Loucy (cell line): ENCODE results near the gene ANXA11.

ENCODE experiments used
- H2AFZ ChIP-seq: fragments of 200-600 bp; sonication (generic); 2 replicates; pipeline ENCODE4 v1.6.0; 2016; ENCODE audit warnings: antibody characterized with exemption, mild to moderate bottlenecking, low read length, moderate library complexity
- H3F3A ChIP-seq: fragments of 200-600 bp; 2 replicates; pipeline ENCODE4 v1.6.0; 2016; ENCODE audit warnings: antibody characterized with exemption, low read depth, mild to moderate bottlenecking
- H3K27me3 ChIP-seq: fragments of 200-600 bp; sonication (generic); 2 replicates; pipeline ENCODE4 v1.6.1; 2014; ENCODE audit warnings: low read length, mild to moderate bottlenecking; ENCODE audit not compliant: insufficient read depth, poor library complexity, severe bottlenecking
- H3K36me3 ChIP-seq: fragments of 200-600 bp; sonication (generic); 2 replicates; pipeline ENCODE4 v1.6.1; 2016; ENCODE audit warnings: low read length; ENCODE audit not compliant: insufficient read depth
- H3K4me1 ChIP-seq: fragments of 200-600 bp; sonication (generic); 2 replicates; pipeline ENCODE4 v1.5.1; 2014; ENCODE audit warnings: low read length, mild to moderate bottlenecking; ENCODE audit not compliant: insufficient read depth, poor library complexity, severe bottlenecking
- H3K4me2 ChIP-seq: fragments of 200-600 bp; sonication (generic); 2 replicates; pipeline ENCODE4 v1.6.0; 2014; ENCODE audit warnings: antibody characterized with exemption, low read length, low read depth, mild to moderate bottlenecking; ENCODE audit not compliant: poor library complexity, severe bottlenecking
- H3K4me3 ChIP-seq: fragments of 200-600 bp; sonication (generic); 2 replicates; pipeline ENCODE4 v1.5.1; 2014; ENCODE audit warnings: low read length, mild to moderate bottlenecking, mixed read lengths; ENCODE audit not compliant: poor library complexity, severe bottlenecking
- H3K79me2 ChIP-seq: fragments of 200-600 bp; sonication (generic); 2 replicates; pipeline ENCODE4 v1.6.1; 2014; ENCODE audit warnings: low read length; ENCODE audit not compliant: insufficient read depth
- H3K9ac ChIP-seq: fragments of 200-600 bp; sonication (generic); 2 replicates; pipeline ENCODE4 v1.6.0; 2014; ENCODE audit warnings: mild to moderate bottlenecking, low read depth, low read length, moderate library complexity; ENCODE audit not compliant: poor library complexity, severe bottlenecking
- H3K9me2 ChIP-seq: fragments of 200-600 bp; sonication (generic); replicated peaks from 2 replicates; pipeline ENCODE4 v1.6.1; 2016; ENCODE audit warnings: low read depth, low read length, mixed read lengths
- H3K9me3 ChIP-seq: fragments of 200-600 bp; sonication (generic); 2 replicates; pipeline ENCODE4 v1.6.1; 2014; ENCODE audit warnings: mild to moderate bottlenecking, antibody characterized with exemption, low read length, low read depth; ENCODE audit not compliant: insufficient read depth
- H4K20me1 ChIP-seq: fragments of 200-600 bp; sonication (generic); 2 replicates; pipeline ENCODE4 v1.6.0; 2014; ENCODE audit warnings: antibody characterized with exemption, low read length, mild to moderate bottlenecking; ENCODE audit not compliant: insufficient read depth, poor library complexity, severe bottlenecking
- EZH2phosphoT487 ChIP-seq: fragments of 200-600 bp; IDR thresholded peaks from 2 replicates; pipeline ENCODE4 v1.6.1; 2018; ENCODE audit warnings: antibody characterized with exemption, mild to moderate bottlenecking, moderate library complexity, borderline replicate concordance
- TF ChIP-seq, protein P1 (sequence below): fragments of 200-600 bp; sonication (generic); conservative IDR thresholded peaks from 2 replicates; pipeline ENCODE4 v1.5.1; 2014; ENCODE audit warnings: mild to moderate bottlenecking, antibody characterized with exemption, low read length

The ANXA11 gene

DNA sequence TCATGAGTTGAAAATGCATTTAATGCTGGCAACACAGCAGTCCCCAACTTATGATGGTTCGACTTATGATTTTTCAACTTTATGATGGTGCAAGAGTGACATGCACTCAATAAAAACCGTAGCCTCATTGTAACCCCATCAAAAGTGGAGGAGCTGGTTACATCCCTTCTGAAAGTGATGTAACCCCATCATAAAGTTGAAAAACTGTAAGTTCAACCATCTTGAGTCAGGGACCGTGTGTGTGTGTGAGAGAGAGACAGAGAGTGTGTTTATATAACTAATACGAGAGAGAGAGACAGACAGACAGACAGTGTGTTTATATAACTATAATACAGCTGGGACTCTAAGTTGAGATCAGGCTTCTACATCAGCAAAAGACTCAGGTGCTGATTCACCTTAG is 21.0 kb downstream of the ANXA11 start:
- TF ChIP-seq EZH2phosphoT487: no peak
- TF ChIP-seq, protein P1, sequence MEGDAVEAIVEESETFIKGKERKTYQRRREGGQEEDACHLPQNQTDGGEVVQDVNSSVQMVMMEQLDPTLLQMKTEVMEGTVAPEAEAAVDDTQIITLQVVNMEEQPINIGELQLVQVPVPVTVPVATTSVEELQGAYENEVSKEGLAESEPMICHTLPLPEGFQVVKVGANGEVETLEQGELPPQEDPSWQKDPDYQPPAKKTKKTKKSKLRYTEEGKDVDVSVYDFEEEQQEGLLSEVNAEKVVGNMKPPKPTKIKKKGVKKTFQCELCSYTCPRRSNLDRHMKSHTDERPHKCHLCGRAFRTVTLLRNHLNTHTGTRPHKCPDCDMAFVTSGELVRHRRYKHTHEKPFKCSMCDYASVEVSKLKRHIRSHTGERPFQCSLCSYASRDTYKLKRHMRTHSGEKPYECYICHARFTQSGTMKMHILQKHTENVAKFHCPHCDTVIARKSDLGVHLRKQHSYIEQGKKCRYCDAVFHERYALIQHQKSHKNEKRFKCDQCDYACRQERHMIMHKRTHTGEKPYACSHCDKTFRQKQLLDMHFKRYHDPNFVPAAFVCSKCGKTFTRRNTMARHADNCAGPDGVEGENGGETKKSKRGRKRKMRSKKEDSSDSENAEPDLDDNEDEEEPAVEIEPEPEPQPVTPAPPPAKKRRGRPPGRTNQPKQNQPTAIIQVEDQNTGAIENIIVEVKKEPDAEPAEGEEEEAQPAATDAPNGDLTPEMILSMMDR: no peak
- H3K79me2 ChIP-seq: peaks cover 84% of the 10 kb centered on the region
- H4K20me1 ChIP-seq: no peaks in the 10 kb centered on the region
- peaks cover 29% of the 10 kb centered on the region for H3K4me1 ChIP-seq
- H3K9ac ChIP-seq: no peak overlapping the region
- no peaks in the 10 kb centered on the region for H3K9me2 ChIP-seq
- no peaks in the 10 kb centered on the region for H3K27me3 ChIP-seq
- H3K9me3 ChIP-seq: no peaks in the 10 kb centered on the region
- H3K4me2 ChIP-seq: no peak overlapping the region
- H3K4me3 ChIP-seq: no peak overlapping the region
- H3F3A ChIP-seq: no peaks in the 10 kb centered on the region
- H2AFZ ChIP-seq: no peak overlapping the region
- peaks cover 11% of the 10 kb centered on the region; the same call in 1 of the 2 replicates for H3K36me3 ChIP-seq

DNA sequence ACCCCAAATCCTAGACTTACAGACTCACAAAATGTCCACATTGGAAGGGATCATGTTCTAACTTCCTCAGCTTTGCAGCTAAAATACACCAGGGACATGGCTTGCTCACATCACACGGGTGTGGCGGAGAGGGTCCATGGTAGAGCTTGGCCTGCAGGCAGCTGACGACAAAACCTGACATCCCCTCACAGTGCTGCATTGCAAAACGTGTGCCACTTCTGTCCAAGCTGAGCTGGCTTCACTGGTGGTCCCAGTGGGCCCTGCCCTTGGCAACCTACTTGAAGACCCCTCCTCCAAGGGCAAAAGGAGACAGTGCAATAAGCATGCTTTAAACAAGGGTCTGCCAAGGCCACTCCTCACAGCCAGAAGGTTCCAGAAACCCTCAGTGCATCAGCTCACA is 21.9 kb downstream of the ANXA11 start:
- H3K9me2 ChIP-seq: no peaks in the 10 kb centered on the region
- TF ChIP-seq, protein P1: no peak
- TF ChIP-seq EZH2phosphoT487: no peak
- no peak overlapping the region for H2AFZ ChIP-seq
- H3K36me3 ChIP-seq: peaks cover 11% of the 10 kb centered on the region; the same call in 1 of the 2 replicates
- peaks cover 21% of the 10 kb centered on the region for H3K4me1 ChIP-seq
- H3K27me3 ChIP-seq: no peaks in the 10 kb centered on the region
- H3K4me3 ChIP-seq: no peak overlapping the region
- H3K79me2 ChIP-seq: peaks cover 83% of the 10 kb centered on the region
- H3K9ac ChIP-seq: no peak overlapping the region
- H3F3A ChIP-seq: no peaks in the 10 kb centered on the region
- H3K9me3 ChIP-seq: no peaks in the 10 kb centered on the region
- no peak overlapping the region for H3K4me2 ChIP-seq
- H4K20me1 ChIP-seq: no peaks in the 10 kb centered on the region

DNA sequence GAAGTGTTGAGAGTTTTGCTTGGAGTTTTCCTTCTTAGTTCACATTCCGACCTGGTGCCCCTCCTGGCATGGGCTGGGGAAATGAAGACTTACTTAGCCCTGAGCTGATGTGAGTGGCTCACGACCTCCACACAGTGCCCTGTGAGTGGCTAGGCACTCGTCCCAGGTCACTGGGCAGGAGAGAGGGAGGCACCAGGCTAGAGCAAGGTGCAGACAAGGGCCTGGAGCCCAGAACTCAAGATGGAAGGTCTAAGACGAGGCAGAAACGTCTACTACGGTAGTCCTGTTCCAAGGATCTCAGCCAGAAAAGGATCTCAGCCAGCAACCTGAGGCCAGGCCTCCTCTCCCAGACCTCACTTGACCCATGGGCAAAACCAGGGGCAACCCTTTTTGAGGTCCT is 22.4 kb downstream of the ANXA11 start:
- Histone ChIP-seq H3K36me3 (peaks cover 11% of the 10 kb centered on the region; the same call in 1 of the 2 replicates), H3K27me3 (no peaks in the 10 kb centered on the region), H3K9ac (no peak overlapping the region), H4K20me1 (no peaks in the 10 kb centered on the region), H3F3A (no peaks in the 10 kb centered on the region), H3K4me3 (no peak overlapping the region), H3K9me3 (no peaks in the 10 kb centered on the region), H3K9me2 (no peaks in the 10 kb centered on the region), H3K4me2 (no peak overlapping the region), H3K4me1 (peaks cover 16% of the 10 kb centered on the region), H3K79me2 (peaks cover 85% of the 10 kb centered on the region), H2AFZ (no peak overlapping the region)
- no peak for TF ChIP-seq EZH2phosphoT487
- TF ChIP-seq, protein P1: no peak
